Stomach (tissue), 9 donors: Measurements from ENCODE around the gene AP3D1. TPM values are rescaled to one million over a fixed set of nuclear protein-coding genes. Genes with fewer than 3 reads are reported as not detected.

Experiments
- DNase-seq, 2 donors: peaks; one replicate each; pipeline versions ENCODE4 v3.0.0 to v3.0.0-alpha.2; 2013 to 2019
- H3K27ac ChIP-seq, 5 donors: fragments of 200-600 bp in 4 of 5; sonication (generic) in 4 of 5; one replicate each; pipeline ENCODE4 v1.5.1; 2013 to 2019; ENCODE audit warnings: mild to moderate bottlenecking in 1 of 5, moderate library complexity in 1 of 5
- H3K27me3 ChIP-seq, 3 donors: fragments of 200-600 bp; sonication (generic); one replicate each; pipeline ENCODE4 v1.5.1; 2017 to 2019; ENCODE audit warnings: mixed run types in 1 of 3
- H3K36me3 ChIP-seq, 4 donors: fragments of 200-600 bp; sonication (generic); 1 replicate in 3 of 4; 2 replicates in 1 of 4; pipeline ENCODE4 v1.5.1; 2016 to 2019
- H3K4me1 ChIP-seq, 4 donors: fragments of 200-600 bp; sonication (generic); one replicate each; pipeline ENCODE4 v1.5.1; 2016 to 2019
- H3K4me3 ChIP-seq, 4 donors: fragments of 200-600 bp; sonication (generic) in 3 of 4; one replicate each; pipeline ENCODE4 v1.5.1; 2016 to 2019; ENCODE audit warnings: mild to moderate bottlenecking in 1 of 4
- H3K9me3 ChIP-seq, 4 donors: fragments of 200-600 bp; sonication (generic); one replicate each; pipeline ENCODE4 v1.5.1; 2016 to 2019
- EP300 ChIP-seq: sonication (generic); formaldehyde crosslinking; IDR thresholded peaks from one replicate; pipeline ENCODE4 v1.6.1; 2017; ENCODE audit warnings: antibody characterized with exemption
- POLR2A ChIP-seq, 4 donors: fragments of 450-650 bp; IDR thresholded peaks; one replicate each; pipeline ENCODE4 v1.6.1; 2016; ENCODE audit warnings: antibody characterized with exemption in 4 of 4, control low read depth in 2 of 4, mild to moderate bottlenecking in 1 of 4, moderate library complexity in 1 of 4
- POLR2AphosphoS5 ChIP-seq, 3 donors: sonication (generic); formaldehyde crosslinking; IDR thresholded peaks; one replicate each; pipeline ENCODE4 v1.6.1; 2016; ENCODE audit warnings: antibody characterized with exemption in 3 of 3
- WGBS, 5 donors: extraction: QIAGEN DNeasy Blood & Tissue Kit in 3 of 5; methylation state at CpG; one replicate each; pipeline versions ENCODE4 v1.1.5 to v1.1.7; 2013 to 2018; 5-methylcytosine and 5-hydroxymethylcytosine counted together
- intact Hi-C: fragments of 100-400 bp; cut with DNase I; formaldehyde crosslinking; loops from one replicate; pipeline ENCODE4 v1.15.1; 2023; ENCODE audit warnings: low total_unique reads
- polyA plus RNA-seq, 3 donors: library from polyadenylated mRNA; stranded (reverse); fragments of 200-250 nt; gene quantifications; one replicate each; pipeline ENCODE4 v1.2.3, GENCODE V29; 2013
- total RNA-seq, 5 donors: library from RNA; depleted of rRNA; stranded (reverse); fragments of >200 nt; gene quantifications; one replicate each; pipeline versions ENCODE4 v1.1.0 to v1.2.3, GENCODE V29; 2014 to 2016
- TF ChIP-seq, protein P1 (sequence below), 7 experiments: fragments of 450-650 bp in 4 of 7; fragments of 200-600 bp in 3 of 7; sonication (generic) in 3 of 7; IDR thresholded peaks; one replicate each; pipeline ENCODE4 v1.5.1; 2016 to 2019; ENCODE audit warnings: antibody characterized with exemption in 7 of 7, control low read depth in 2 of 7, mild to moderate bottlenecking in 1 of 7
- donor health status: healthy with polysubstance abuse.
- donor health status: Bipolar disorder and iron deficiency.
- donor health status: healthy.

AP3D1 gene
- total and polyA plus RNA-seq, 8 donors: 49.0 to 340 (median 85.0) TPM

GRCh38 chr19:2116507-2116906 is 34.9 kb downstream of the AP3D1 start:
- Histone ChIP-seq H3K27ac (no peak overlapping the region), H3K27me3 (no peaks in the 10 kb centered on the region), H3K4me1 (no peaks in the 10 kb centered on the region), H3K36me3 (peaks cover 99 to 100% (median 100%) of the 10 kb centered on the region in 4 donors), H3K4me3 (no peak overlapping the region), H3K9me3 (no peaks in the 10 kb centered on the region)
- WGBS, 5 donors: 93 to 95% (median 94%) methylated on average over 19 to 25 of the region's 25 CpGs
- no peak for DNase-seq
- intact Hi-C loops: no loop called here
- TF ChIP-seq POLR2AphosphoS5 (IDR thresholded peaks at IDR 0.05): no peak
- no peak for TF ChIP-seq POLR2A (IDR thresholded peaks at IDR 0.05)
- TF ChIP-seq, protein P1, sequence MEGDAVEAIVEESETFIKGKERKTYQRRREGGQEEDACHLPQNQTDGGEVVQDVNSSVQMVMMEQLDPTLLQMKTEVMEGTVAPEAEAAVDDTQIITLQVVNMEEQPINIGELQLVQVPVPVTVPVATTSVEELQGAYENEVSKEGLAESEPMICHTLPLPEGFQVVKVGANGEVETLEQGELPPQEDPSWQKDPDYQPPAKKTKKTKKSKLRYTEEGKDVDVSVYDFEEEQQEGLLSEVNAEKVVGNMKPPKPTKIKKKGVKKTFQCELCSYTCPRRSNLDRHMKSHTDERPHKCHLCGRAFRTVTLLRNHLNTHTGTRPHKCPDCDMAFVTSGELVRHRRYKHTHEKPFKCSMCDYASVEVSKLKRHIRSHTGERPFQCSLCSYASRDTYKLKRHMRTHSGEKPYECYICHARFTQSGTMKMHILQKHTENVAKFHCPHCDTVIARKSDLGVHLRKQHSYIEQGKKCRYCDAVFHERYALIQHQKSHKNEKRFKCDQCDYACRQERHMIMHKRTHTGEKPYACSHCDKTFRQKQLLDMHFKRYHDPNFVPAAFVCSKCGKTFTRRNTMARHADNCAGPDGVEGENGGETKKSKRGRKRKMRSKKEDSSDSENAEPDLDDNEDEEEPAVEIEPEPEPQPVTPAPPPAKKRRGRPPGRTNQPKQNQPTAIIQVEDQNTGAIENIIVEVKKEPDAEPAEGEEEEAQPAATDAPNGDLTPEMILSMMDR (IDR thresholded peaks at IDR 0.05): no peak
- no peak for TF ChIP-seq EP300

GRCh38 chr19:2115911-2116426 is 35.4 kb downstream of the AP3D1 start:
- TF ChIP-seq POLR2AphosphoS5 (IDR thresholded peaks at IDR 0.05) (no peak), EP300 (no peak), POLR2A (IDR thresholded peaks at IDR 0.05) (no peak)
- TF ChIP-seq, protein P1 (IDR thresholded peaks at IDR 0.05): no peak
- no peak overlapping the region for H3K4me3 ChIP-seq
- intact Hi-C loops: no loop called here
- no peaks in the 10 kb centered on the region for H3K27me3 ChIP-seq
- peaks cover 99 to 100% (median 100%) of the 10 kb centered on the region in 4 donors for H3K36me3 ChIP-seq
- no peak overlapping the region for H3K27ac ChIP-seq
- 93 to 96% (median 96%) methylated on average over 12 to 24 of the region's 24 CpGs for WGBS, 5 donors
- no peaks in the 10 kb centered on the region for H3K4me1 ChIP-seq
- no peak for DNase-seq
- H3K9me3 ChIP-seq: no peaks in the 10 kb centered on the region

GRCh38 chr19:2115324-2115723 is 36.0 kb downstream of the AP3D1 start:
- Histone ChIP-seq H3K36me3 (peaks cover 99 to 100% (median 100%) of the 10 kb centered on the region in 4 donors), H3K27ac (no peak overlapping the region), H3K4me1 (no peaks in the 10 kb centered on the region), H3K4me3 (no peak overlapping the region), H3K27me3 (no peaks in the 10 kb centered on the region), H3K9me3 (no peaks in the 10 kb centered on the region)
- 92 to 97% (median 96%) methylated on average over 16 to 25 of the region's 25 CpGs for WGBS, 5 donors
- TF ChIP-seq POLR2AphosphoS5 (IDR thresholded peaks at IDR 0.05) (no peak), EP300 (no peak), POLR2A (IDR thresholded peaks at IDR 0.05) (no peak)
- TF ChIP-seq, protein P1 (IDR thresholded peaks at IDR 0.05): no peak
- DNase-seq: no peak
- intact Hi-C loops: no loop called here

- no peak overlapping the region for H3K4me3 ChIP-seq
- TF ChIP-seq POLR2AphosphoS5 (IDR thresholded peaks at IDR 0.05): no peak
- TF ChIP-seq EP300: no peak
- no peak for TF ChIP-seq POLR2A (IDR thresholded peaks at IDR 0.05)
- TF ChIP-seq, protein P1 (IDR thresholded peaks at IDR 0.05): no peak
- no peaks in the 10 kb centered on the region for H3K9me3 ChIP-seq
- H3K36me3 ChIP-seq: peaks cover 99 to 100% (median 100%) of the 10 kb centered on the region in 4 donors
- no peaks in the 10 kb centered on the region for H3K4me1 ChIP-seq
- no peaks in the 10 kb centered on the region for H3K27me3 ChIP-seq
- DNase-seq: no peak
- no peak overlapping the region for H3K27ac ChIP-seq
- WGBS, 5 donors: 85 to 96% (median 94%) methylated on average over 19 to 21 of the region's 21 CpGs
- intact Hi-C loops: no loop called here
Measured at GRCh38 chr19:2114821-2115220, 36.5 kb downstream of the AP3D1 start.
